HepG2 (cell line): Measurements from ENCODE around the gene GRPEL2. TPM values are rescaled to one million over a fixed set of nuclear protein-coding genes. Genes with fewer than 3 reads are reported as not detected.

Experiments used
- ATF2 ChIP-seq: sonication (generic); formaldehyde crosslinking; IDR thresholded peaks from 2 replicates; pipeline ENCODE4 v1.4.0; 2020; ENCODE audit warnings: missing genetic modification reagents
- CEBPG ChIP-seq: IDR thresholded peaks from 2 replicates; pipeline ENCODE4 v1.6.1; 2016
- NR2F1 ChIP-seq, 2 experiments: fragments of 450-650 bp in 1 of 2; formaldehyde crosslinking in 1 of 2; IDR thresholded peaks; 2 replicates each; pipeline versions ENCODE4 v1.5.0 to v1.6.1; 2016 to 2020; ENCODE audit warnings: mild to moderate bottlenecking in 1 of 2, missing compliant biosample characterization in 1 of 2, missing genetic modification reagents in 1 of 2, moderate library complexity in 1 of 2
- RNF219 ChIP-seq: sonication (generic); formaldehyde crosslinking; IDR thresholded peaks from 2 replicates; pipeline ENCODE4 v1.5.0; 2020; ENCODE audit warnings: mild to moderate bottlenecking, missing genetic modification reagents
- RXRA ChIP-seq: sonication (generic); formaldehyde crosslinking; IDR thresholded peaks from 2 replicates; pipeline ENCODE4 v1.5.1; 2020; ENCODE audit warnings: missing genetic modification reagents
- ZEB1 ChIP-seq: IDR thresholded peaks from 2 replicates; pipeline ENCODE4 v1.6.1; 2012; ENCODE audit warnings: mild to moderate bottlenecking, low read depth, inconsistent platforms; ENCODE audit not compliant: insufficient replicate concordance
- ZFP41 ChIP-seq: sonication (generic); formaldehyde crosslinking; IDR thresholded peaks from 2 replicates; pipeline ENCODE4 v1.4.0; 2020; ENCODE audit warnings: mild to moderate bottlenecking, missing genetic modification reagents, borderline replicate concordance
- ZHX2 ChIP-seq, 2 experiments: sonication (generic) in 1 of 2; formaldehyde crosslinking in 1 of 2; IDR thresholded peaks; 2 replicates each; pipeline versions ENCODE4 v1.6.1 to v1.9.0; 2014 to 2022; ENCODE audit warnings: antibody characterized with exemption in 1 of 2, borderline replicate concordance in 1 of 2, inconsistent platforms in 1 of 2, low read depth in 1 of 2, missing genetic modification reagents in 1 of 2
- ZNF784 ChIP-seq: sonication (generic); formaldehyde crosslinking; IDR thresholded peaks from 2 replicates; pipeline ENCODE4 v1.5.1; 2020; ENCODE audit warnings: missing genetic modification reagents, mild to moderate bottlenecking, borderline replicate concordance
- polyA plus RNA-seq, 8 experiments: library from polyadenylated mRNA; depleted of rRNA in 3 of 8; stranded (reverse) in 7 of 8; unstranded in 1 of 8; fragments of >200 nt; fragmentation: Illumina TruSeq in 4 of 8; extraction: Trizol in 4 of 8; gene quantifications; 2 replicates each; pipeline versions ENCODE4 v1.2.1 to v1.2.3, GENCODE V29; 2011 to 2016; ENCODE audit warnings: low read depth in 4 of 8, missing spikeins in 1 of 8, mixed read lengths in 1 of 8; ENCODE audit not compliant: insufficient read depth in 1 of 8
- total RNA-seq, 5 experiments: library from RNA; depleted of rRNA; stranded (reverse); fragments of >200 nt; fragmentation: Illumina TruSeq; extraction: Trizol; gene quantifications; 2 replicates each; pipeline ENCODE4 v1.2.3, GENCODE V29; 2016; ENCODE audit warnings: low read depth in 1 of 5

Gene GRPEL2
- total and polyA plus RNA-seq, 2 of the 13 experiments (the other 11 are each of a cell fraction or from before 2014, with no cell fraction given) = 13.1 to 16.6 TPM

GRCh38 chr5:149309354-149309753 lies 35.9 kb upstream of the GRPEL2 start (continued):
- TF ChIP-seq ZFP41 (CRISPR knock-in tag) (no peak), CEBPG (no peak), ZEB1 (no peak), RXRA (CRISPR knock-in tag) (no peak), ZNF784 (no peak), ZHX2 (IDR thresholded peaks at IDR 0.05; ENCODE audit: low read depth) (no peak), ZHX2 (CRISPR knock-in tag; IDR thresholded peaks at IDR 0.05; ENCODE audit: borderline replicate concordance) (no peak), RNF219 (CRISPR knock-in tag) (no peak), ATF2 (CRISPR knock-in tag) (no peak), NR2F1 (CRISPR knock-in tag; IDR thresholded peaks at IDR 0.05) (no peak)
